Astrocyte (in vitro differentiated cells and primary cell): ENCODE measurements around the gene BCOR. TPM values are rescaled to one million over a fixed set of nuclear protein-coding genes. Genes with fewer than 3 reads are reported as not detected.
A peak's percentile ranks its signal among the peaks of the same experiment; 100 is the strongest.

Experiments used
- DNase-seq: peaks from one replicate; pipeline ENCODE4 v3.0.0-alpha.2; 2010; ENCODE audit warnings: low read depth
- FAIRE-seq: peaks from 2 replicates; lab custom pipeline; 2011; peaks lifted over from hg19 to GRCh38; lab: Jason Lieb, UNC
- H2AFZ ChIP-seq: 2 replicates; pipeline ENCODE4 v1.6.0; 2012; ENCODE audit warnings: low read depth, low read length, inconsistent platforms
- H3K27ac ChIP-seq: 2 replicates; pipeline ENCODE4 v1.5.1; 2011; ENCODE audit warnings: low read depth, low read length, inconsistent platforms
- H3K27me3 ChIP-seq: 2 replicates; pipeline ENCODE4 v1.6.0; 2011; ENCODE audit warnings: low read length, inconsistent platforms; ENCODE audit not compliant: insufficient read depth
- H3K36me3 ChIP-seq: 2 replicates; pipeline ENCODE4 v1.5.1; 2011; ENCODE audit warnings: low read length, inconsistent platforms; ENCODE audit not compliant: insufficient read depth
- H3K4me1 ChIP-seq: 2 replicates; pipeline ENCODE4 v1.5.1; 2011; ENCODE audit warnings: low read length, inconsistent platforms; ENCODE audit not compliant: insufficient read depth
- H3K4me2 ChIP-seq: 2 replicates; pipeline ENCODE4 v1.6.0; 2012; ENCODE audit warnings: low read length, inconsistent platforms
- H3K4me3 ChIP-seq: 2 replicates; pipeline ENCODE4 v1.5.1; 2011; ENCODE audit warnings: low read depth, mild to moderate bottlenecking, low read length, inconsistent platforms; ENCODE audit not compliant: insufficient read depth
- H3K79me2 ChIP-seq: 2 replicates; pipeline ENCODE4 v1.6.0; 2012; ENCODE audit warnings: mild to moderate bottlenecking, low read length, inconsistent platforms; ENCODE audit not compliant: insufficient read depth
- H3K9ac ChIP-seq: 2 replicates; pipeline ENCODE4 v1.6.0; 2012; ENCODE audit warnings: mild to moderate bottlenecking, low read length, inconsistent platforms
- H3K9me3 ChIP-seq: 2 replicates; pipeline ENCODE4 v1.5.1; 2012; ENCODE audit warnings: low read depth, mild to moderate bottlenecking, low read length, inconsistent platforms; ENCODE audit not compliant: insufficient read depth
- H4K20me1 ChIP-seq: 2 replicates; pipeline ENCODE4 v1.6.0; 2012; ENCODE audit warnings: low read length, inconsistent platforms; ENCODE audit not compliant: insufficient read depth
- H3K27ac Mint-ChIP-seq: one replicate; pipeline ENCODE4 v1.8.0; 2021; ENCODE audit warnings: mild to moderate bottlenecking, mixed read lengths; ENCODE audit not compliant: unreplicated experiment
- H3K27me3 Mint-ChIP-seq: one replicate; pipeline ENCODE4 v1.8.0; 2021; ENCODE audit warnings: low read depth, mixed read lengths; ENCODE audit not compliant: unreplicated experiment
- H3K36me3 Mint-ChIP-seq: one replicate; pipeline ENCODE4 v1.8.0; 2021; ENCODE audit warnings: low read depth, mixed read lengths; ENCODE audit not compliant: unreplicated experiment
- H3K4me1 Mint-ChIP-seq: one replicate; pipeline ENCODE4 v1.8.0; 2021; ENCODE audit warnings: low read depth, mixed read lengths; ENCODE audit not compliant: unreplicated experiment
- H3K4me3 Mint-ChIP-seq: one replicate; pipeline ENCODE4 v1.8.0; 2021; ENCODE audit warnings: mild to moderate bottlenecking, moderate library complexity, mixed read lengths; ENCODE audit not compliant: unreplicated experiment
- H3K9me3 Mint-ChIP-seq: one replicate; pipeline ENCODE4 v1.8.0; 2021; ENCODE audit warnings: mild to moderate bottlenecking, mixed read lengths; ENCODE audit not compliant: unreplicated experiment
- EZH2 ChIP-seq: IDR thresholded peaks from 2 replicates; pipeline ENCODE4 v1.6.1; 2012; ENCODE audit warnings: mild to moderate bottlenecking, low read length, inconsistent platforms; ENCODE audit not compliant: insufficient read depth
- total RNA-seq: library from RNA; stranded (reverse); gene quantifications from 2 replicates; pipeline ENCODE4 v1.2.1, GENCODE V29; 2021
- TF ChIP-seq, protein P1 (sequence below): IDR thresholded peaks from 2 replicates; pipeline ENCODE4 v1.5.1; 2011; ENCODE audit warnings: low read depth, mild to moderate bottlenecking, inconsistent platforms, low read length, moderate library complexity; ENCODE audit not compliant: insufficient read depth

Gene BCOR
- total RNA-seq, 1 donor from 2014 or later: 9.0 TPM

DNA sequence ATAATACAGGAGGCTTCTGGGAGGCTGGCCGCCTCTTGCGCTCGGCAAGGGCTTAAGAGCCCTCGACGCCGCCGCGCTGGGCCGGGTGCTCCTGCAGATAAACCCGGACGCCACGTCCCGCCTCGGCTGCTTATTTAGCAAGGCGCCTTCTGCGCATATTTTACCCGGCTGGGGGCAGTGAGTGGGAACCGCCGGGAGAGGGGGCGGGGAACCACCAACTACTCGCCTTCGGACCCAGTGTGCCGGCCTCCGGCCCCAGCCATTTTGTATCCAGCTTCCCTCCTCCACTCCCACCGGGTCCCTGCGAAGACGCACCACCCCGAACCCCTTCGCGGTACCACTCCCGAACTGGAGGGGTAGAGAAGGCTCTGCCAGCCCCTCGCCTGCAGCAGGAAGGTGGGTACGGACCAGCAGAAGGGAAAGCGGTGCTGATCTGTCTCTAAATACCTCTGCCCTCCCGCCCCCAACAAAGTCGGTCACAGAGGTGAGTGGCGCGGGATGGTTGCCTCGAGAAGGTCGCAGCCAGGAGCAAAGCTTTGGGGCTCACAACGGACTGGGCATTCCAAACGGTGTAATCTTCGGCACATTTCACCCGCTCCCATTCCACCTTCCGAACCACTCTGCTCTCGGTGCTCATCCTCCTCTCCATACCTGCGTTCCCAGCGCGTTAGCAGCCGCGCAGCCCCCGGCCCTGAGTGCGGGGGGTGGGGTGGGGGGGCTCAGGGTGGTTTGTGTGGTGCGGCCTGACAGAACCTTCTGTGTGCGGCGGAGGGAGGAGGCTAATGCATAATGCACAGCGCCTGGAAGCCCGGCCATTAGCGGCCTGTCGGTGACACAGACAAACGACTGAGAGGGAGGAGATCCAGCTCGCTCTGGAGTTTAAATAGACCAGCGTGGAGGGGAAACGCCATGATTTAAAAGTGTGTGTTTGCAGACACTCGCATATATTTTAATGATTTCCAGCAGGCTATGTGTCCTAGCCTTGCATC is 4.9 kb upstream of the BCOR start:
- no peak overlapping the region for H3K4me2 ChIP-seq
- H3K9me3 ChIP-seq: no peaks in the 10 kb centered on the region
- no peaks in the 10 kb centered on the region for H3K79me2 ChIP-seq
- FAIRE-seq (no peak), DNase-seq (no peak)
- Mint-ChIP-seq H3K36me3 (no peaks in the 10 kb centered on the region), H3K4me3 (no peak overlapping the region), H3K27me3 (peaks cover 6% of the 10 kb centered on the region), H3K27ac (no peak overlapping the region), H3K4me1 (peaks cover under 1% of the 10 kb centered on the region), H3K9me3 (peaks cover under 1% of the 10 kb centered on the region)
- peaks cover 19% of the 10 kb centered on the region for H3K4me1 ChIP-seq
- no peak overlapping the region for H3K27ac ChIP-seq
- no peak overlapping the region for H3K9ac ChIP-seq
- H2AFZ ChIP-seq: no peak overlapping the region
- H3K4me3 ChIP-seq: no peak overlapping the region
- H3K27me3 ChIP-seq: no peaks in the 10 kb centered on the region
- H4K20me1 ChIP-seq: no peaks in the 10 kb centered on the region
- H3K36me3 ChIP-seq: no peaks in the 10 kb centered on the region
- TF ChIP-seq, protein P1, sequence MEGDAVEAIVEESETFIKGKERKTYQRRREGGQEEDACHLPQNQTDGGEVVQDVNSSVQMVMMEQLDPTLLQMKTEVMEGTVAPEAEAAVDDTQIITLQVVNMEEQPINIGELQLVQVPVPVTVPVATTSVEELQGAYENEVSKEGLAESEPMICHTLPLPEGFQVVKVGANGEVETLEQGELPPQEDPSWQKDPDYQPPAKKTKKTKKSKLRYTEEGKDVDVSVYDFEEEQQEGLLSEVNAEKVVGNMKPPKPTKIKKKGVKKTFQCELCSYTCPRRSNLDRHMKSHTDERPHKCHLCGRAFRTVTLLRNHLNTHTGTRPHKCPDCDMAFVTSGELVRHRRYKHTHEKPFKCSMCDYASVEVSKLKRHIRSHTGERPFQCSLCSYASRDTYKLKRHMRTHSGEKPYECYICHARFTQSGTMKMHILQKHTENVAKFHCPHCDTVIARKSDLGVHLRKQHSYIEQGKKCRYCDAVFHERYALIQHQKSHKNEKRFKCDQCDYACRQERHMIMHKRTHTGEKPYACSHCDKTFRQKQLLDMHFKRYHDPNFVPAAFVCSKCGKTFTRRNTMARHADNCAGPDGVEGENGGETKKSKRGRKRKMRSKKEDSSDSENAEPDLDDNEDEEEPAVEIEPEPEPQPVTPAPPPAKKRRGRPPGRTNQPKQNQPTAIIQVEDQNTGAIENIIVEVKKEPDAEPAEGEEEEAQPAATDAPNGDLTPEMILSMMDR: no peak
- no peak for TF ChIP-seq EZH2

- TF ChIP-seq EZH2: no peak
- TF ChIP-seq, protein P1: no peak
- no peaks in the 10 kb centered on the region for H3K27me3 ChIP-seq
- H3K9me3 ChIP-seq: no peaks in the 10 kb centered on the region
- no peaks in the 10 kb centered on the region for H3K36me3 Mint-ChIP-seq
- H2AFZ ChIP-seq: no peak overlapping the region
- no peaks in the 10 kb centered on the region for H3K9me3 Mint-ChIP-seq
- H3K79me2 ChIP-seq: no peaks in the 10 kb centered on the region
- peak; percentile 43 for FAIRE-seq
- no peak overlapping the region for H3K27ac ChIP-seq
- H3K9ac ChIP-seq: no peak overlapping the region
- H3K4me1 ChIP-seq: peaks cover 9% of the 10 kb centered on the region
- H4K20me1 ChIP-seq: no peaks in the 10 kb centered on the region
- no peaks in the 10 kb centered on the region for H3K36me3 ChIP-seq
- H3K27me3 Mint-ChIP-seq: peaks cover 6% of the 10 kb centered on the region
- no peak overlapping the region for H3K4me2 ChIP-seq
- H3K4me3 Mint-ChIP-seq: no peak overlapping the region
- no peak overlapping the region for H3K27ac Mint-ChIP-seq
- H3K4me3 ChIP-seq: no peak overlapping the region
- H3K4me1 Mint-ChIP-seq: no peaks in the 10 kb centered on the region
- DNase-seq: no peak
Measured at GRCh38 chrX:40101430-40101802, 3.7 kb upstream of the BCOR start.
